ENCODE data around the gene CRTAC1.

The CRTAC1 gene

DNA sequence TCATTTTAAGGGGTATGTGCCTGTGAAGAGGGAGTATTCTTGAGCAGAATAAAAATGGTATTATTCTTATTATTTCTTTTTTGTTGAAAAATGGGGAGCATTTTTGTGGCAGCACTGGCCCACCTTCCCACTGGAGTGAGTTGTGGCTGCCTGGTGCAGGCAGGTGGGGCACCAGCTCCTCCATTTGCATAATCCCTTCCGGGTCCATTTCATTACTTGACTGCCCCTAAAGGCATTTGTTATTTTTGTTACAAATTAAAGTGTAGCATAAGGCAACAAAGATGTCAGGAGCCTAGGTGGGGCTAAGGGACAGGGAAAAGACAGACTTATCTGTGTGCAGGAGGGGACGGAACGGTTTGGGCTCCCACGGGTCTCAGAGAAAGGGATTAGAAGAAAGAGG, 154.0 kb downstream of the CRTAC1 start:
- H3K27me3 Mint-ChIP-seq (ENCODE audit: low read depth, poor library complexity), result peaks cover 56% of the 10 kb centered on the region
- no peaks in the 10 kb centered on the region for H3K36me3 Mint-ChIP-seq (ENCODE audit: low read depth)
- H3K9me3 Mint-ChIP-seq, result no peaks in the 10 kb centered on the region
- TF ChIP-seq, protein P1, sequence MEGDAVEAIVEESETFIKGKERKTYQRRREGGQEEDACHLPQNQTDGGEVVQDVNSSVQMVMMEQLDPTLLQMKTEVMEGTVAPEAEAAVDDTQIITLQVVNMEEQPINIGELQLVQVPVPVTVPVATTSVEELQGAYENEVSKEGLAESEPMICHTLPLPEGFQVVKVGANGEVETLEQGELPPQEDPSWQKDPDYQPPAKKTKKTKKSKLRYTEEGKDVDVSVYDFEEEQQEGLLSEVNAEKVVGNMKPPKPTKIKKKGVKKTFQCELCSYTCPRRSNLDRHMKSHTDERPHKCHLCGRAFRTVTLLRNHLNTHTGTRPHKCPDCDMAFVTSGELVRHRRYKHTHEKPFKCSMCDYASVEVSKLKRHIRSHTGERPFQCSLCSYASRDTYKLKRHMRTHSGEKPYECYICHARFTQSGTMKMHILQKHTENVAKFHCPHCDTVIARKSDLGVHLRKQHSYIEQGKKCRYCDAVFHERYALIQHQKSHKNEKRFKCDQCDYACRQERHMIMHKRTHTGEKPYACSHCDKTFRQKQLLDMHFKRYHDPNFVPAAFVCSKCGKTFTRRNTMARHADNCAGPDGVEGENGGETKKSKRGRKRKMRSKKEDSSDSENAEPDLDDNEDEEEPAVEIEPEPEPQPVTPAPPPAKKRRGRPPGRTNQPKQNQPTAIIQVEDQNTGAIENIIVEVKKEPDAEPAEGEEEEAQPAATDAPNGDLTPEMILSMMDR (IDR thresholded peaks at IDR 0.05), result no peak
- no peak for DNase-seq
- no peaks in the 10 kb centered on the region for H3K4me1 Mint-ChIP-seq
- H3K4me3 Mint-ChIP-seq, result no peak overlapping the region
- H3K27ac Mint-ChIP-seq, result no peak overlapping the region

DNA sequence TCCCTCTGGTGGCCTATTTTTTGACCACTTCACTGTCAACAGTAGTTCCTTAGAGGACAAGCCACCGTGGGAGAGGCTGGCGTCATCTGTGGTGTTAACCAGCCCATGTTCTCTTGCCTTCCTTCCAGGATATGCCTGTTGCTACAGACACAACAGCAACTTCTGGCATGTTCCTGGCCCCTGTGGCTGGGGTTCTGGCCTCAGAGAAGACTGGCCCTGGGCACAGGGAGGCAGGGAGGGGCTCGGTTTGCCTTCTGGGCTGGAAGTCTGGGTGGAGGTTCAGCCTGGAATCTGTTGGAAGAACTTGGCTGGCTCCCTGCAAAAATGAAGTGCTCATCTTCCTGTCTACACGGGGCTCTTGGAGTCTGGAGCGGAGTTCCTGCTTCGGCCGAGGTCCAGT, 155.0 kb downstream of the CRTAC1 start:
- no peak overlapping the region for H3K4me3 Mint-ChIP-seq
- H3K36me3 Mint-ChIP-seq (ENCODE audit: low read depth), result no peaks in the 10 kb centered on the region
- TF ChIP-seq, protein P1 (IDR thresholded peaks at IDR 0.05), result no peak
- no peak overlapping the region for H3K27ac Mint-ChIP-seq
- H3K27me3 Mint-ChIP-seq (ENCODE audit: low read depth, poor library complexity), result peaks cover 56% of the 10 kb centered on the region
- DNase-seq, result no peak
- H3K9me3 Mint-ChIP-seq, result no peaks in the 10 kb centered on the region
- no peaks in the 10 kb centered on the region for H3K4me1 Mint-ChIP-seq

DNA sequence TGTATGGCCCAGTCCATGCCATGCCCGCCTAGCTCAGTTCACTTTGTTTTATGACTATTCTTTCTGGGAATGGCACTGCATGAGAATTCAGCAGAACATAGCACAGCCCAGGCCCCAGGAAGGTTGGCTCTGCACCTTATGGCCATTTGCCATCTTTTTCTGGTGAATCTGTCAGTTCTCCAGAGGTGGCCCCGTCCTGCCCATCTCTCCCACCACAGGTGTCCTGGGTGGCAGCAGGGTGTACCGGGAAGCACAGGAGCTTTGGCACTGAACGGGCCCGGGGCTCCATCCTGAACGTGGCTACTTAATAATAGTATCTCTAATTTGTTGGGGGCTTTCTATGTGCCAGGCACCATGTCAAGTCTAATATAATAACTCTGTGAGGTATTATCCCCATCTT, 156.1 kb downstream of the CRTAC1 start:
- peaks cover 4% of the 10 kb centered on the region for H3K4me1 Mint-ChIP-seq
- TF ChIP-seq, protein P1 (IDR thresholded peaks at IDR 0.05), result no peak
- no peaks in the 10 kb centered on the region for H3K9me3 Mint-ChIP-seq
- no peak overlapping the region for H3K27ac Mint-ChIP-seq
- H3K36me3 Mint-ChIP-seq (ENCODE audit: low read depth), result no peaks in the 10 kb centered on the region
- no peak for DNase-seq
- no peak overlapping the region for H3K4me3 Mint-ChIP-seq
- peaks cover 67% of the 10 kb centered on the region for H3K27me3 Mint-ChIP-seq (ENCODE audit: low read depth, poor library complexity)

DNA sequence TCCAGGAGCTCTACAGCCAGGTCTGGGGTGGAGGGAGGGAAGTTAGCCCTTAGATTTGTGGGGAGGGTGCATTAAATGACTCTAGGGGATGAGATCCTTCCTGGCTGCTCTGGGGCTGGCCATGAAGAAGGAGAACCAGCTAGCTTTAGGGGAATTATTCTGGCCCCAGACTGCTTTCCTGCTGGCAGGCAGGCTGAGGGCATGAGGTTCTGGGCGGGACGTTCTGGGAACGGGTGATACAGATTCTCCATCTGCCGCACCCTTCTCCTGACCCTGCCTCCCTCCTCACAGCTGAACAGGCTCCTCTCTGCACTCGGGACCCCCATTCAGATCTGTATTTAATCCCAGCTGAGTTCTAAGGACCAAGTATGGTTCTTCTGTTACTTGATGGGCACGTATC, 156.9 kb downstream of the CRTAC1 start:
- Mint-ChIP-seq H3K4me1 (peaks cover 10% of the 10 kb centered on the region), H3K27me3 (ENCODE audit: low read depth, poor library complexity) (peaks cover 67% of the 10 kb centered on the region), H3K36me3 (ENCODE audit: low read depth) (no peaks in the 10 kb centered on the region), H3K4me3 (no peak overlapping the region), H3K9me3 (no peaks in the 10 kb centered on the region), H3K27ac (no peak overlapping the region)
- TF ChIP-seq, protein P1 (IDR thresholded peaks at IDR 0.05), result no peak
- DNase-seq, result no peak

DNA sequence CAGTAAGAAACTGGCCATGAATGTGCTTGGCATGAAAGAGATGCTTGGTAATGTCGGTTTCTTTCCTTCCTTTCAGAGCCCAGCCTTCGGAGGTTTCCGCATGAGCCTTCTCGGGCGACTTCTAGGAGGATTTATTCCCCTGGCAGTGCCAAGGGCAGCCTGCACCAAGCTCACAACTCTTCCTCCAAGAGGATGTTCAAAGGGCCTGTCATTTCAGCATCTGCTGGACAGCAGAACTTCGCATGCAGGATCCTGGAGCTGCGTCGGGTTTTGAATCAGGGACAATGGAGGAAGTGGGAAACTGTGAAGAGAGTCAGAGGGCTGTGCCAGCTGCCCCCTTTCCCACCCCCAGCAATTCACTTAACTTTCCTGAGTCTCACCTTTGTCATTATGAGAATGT, 159.4 kb downstream of the CRTAC1 start:
- peaks cover 50% of the 10 kb centered on the region for H3K27me3 Mint-ChIP-seq (ENCODE audit: low read depth, poor library complexity)

More for the DNA sequence above, 159.4 kb downstream of the CRTAC1 start:
- no peaks in the 10 kb centered on the region for H3K36me3 Mint-ChIP-seq (ENCODE audit: low read depth)
- H3K4me3 Mint-ChIP-seq, result no peak overlapping the region
- peaks cover 13% of the 10 kb centered on the region for H3K4me1 Mint-ChIP-seq
- no peak overlapping the region for H3K27ac Mint-ChIP-seq
- TF ChIP-seq, protein P1 (IDR thresholded peaks at IDR 0.05), result no peak
- no peak for DNase-seq
- H3K9me3 Mint-ChIP-seq, result no peaks in the 10 kb centered on the region
